Calu3 (cell line): ENCODE results near the gene FAM120B. TPM values are rescaled to one million over a fixed set of nuclear protein-coding genes. Genes with fewer than 3 reads are reported as not detected.

Source experiments
- BruUV-seq: library from RNA; stranded (reverse); fragments of 400-500 nt; replicated peaks from 2 replicates; lab custom pipeline; 2021; lab: Mats Ljungman, UMichigan
- CTCF ChIA-PET: fragments of 300-600 bp; sonication (Branson Sonifier 250); formaldehyde crosslinking; loops from one replicate; lab custom pipeline; 2022; ENCODE audit warnings: antibody characterized with exemption; lab: Charles Lee
- DNase-seq: peaks from one replicate; pipeline ENCODE4 v3.0.0; 2022
- H3K27ac Mint-ChIP-seq: one replicate; pipeline ENCODE4 v1.8.0; 2022; ENCODE audit warnings: mixed read lengths; ENCODE audit not compliant: unreplicated experiment
- H3K27me3 Mint-ChIP-seq: one replicate; pipeline ENCODE4 v1.8.0; 2022; ENCODE audit warnings: mixed read lengths; ENCODE audit not compliant: unreplicated experiment
- H3K36me3 Mint-ChIP-seq: one replicate; pipeline ENCODE4 v1.8.0; 2022; ENCODE audit warnings: mild to moderate bottlenecking, moderate library complexity, mixed read lengths; ENCODE audit not compliant: insufficient read depth, unreplicated experiment
- H3K4me1 Mint-ChIP-seq: one replicate; pipeline ENCODE4 v1.8.0; 2022; ENCODE audit warnings: mild to moderate bottlenecking, low read depth, mixed read lengths; ENCODE audit not compliant: unreplicated experiment
- H3K4me3 Mint-ChIP-seq: one replicate; pipeline ENCODE4 v1.8.0; 2022; ENCODE audit warnings: mild to moderate bottlenecking, low read depth, moderate library complexity, mixed read lengths; ENCODE audit not compliant: unreplicated experiment
- H3K9me3 Mint-ChIP-seq: one replicate; pipeline ENCODE4 v1.8.0; 2022; ENCODE audit warnings: low read depth, mixed read lengths; ENCODE audit not compliant: unreplicated experiment
- intact Hi-C: fragments of 100-400 bp; cut with micrococcal nuclease; formaldehyde crosslinking; loops from one replicate; pipeline ENCODE4 v1.10.0; 2022; ENCODE audit not compliant: unreplicated experiment
- total RNA-seq: library from RNA; stranded (reverse); gene quantifications from 2 replicates; pipeline ENCODE4 v1.2.3, GENCODE V29; 2022
- TF ChIP-seq, protein P1 (sequence below): fragments of 200-600 bp; IDR thresholded peaks from one replicate; pipeline ENCODE4 v1.8.0; 2022; ENCODE audit warnings: antibody characterized with exemption; ENCODE audit not compliant: unreplicated experiment

Gene FAM120B
- total RNA-seq, 1 experiment from 2014 or later: 13.2 TPM

DNA sequence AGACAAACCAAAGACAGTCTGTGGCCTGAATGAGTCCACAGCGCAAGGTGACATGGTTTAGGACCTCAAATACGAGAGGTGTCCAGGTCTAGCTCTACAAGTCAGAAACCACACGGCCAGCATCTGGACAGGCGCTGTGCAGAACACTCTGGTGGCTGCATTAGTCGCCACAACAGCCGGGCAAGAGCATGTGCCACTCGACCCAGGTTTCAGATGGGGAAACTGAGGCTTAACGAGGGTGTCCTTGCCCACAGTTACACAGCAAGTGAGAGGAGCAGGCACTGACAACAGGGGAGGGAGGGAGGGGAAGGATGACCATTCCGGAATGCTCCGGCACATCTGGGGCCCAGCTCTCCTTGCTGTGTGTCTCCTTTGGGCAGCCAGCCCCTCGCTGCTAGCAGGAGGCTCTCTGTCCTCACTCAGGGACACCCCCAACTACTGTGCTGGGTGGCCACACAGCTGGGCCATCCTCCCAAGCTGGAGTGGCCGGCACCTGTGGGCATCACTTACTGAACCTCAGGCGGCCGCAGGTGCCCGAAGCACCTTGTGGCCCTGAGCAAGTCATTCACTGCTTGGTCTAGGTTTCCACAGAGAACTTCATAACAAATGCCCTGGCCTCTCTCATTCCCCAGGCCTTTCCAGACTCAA, 22.3 kb upstream of the FAM120B start:
- Mint-ChIP-seq H3K27ac (no peak overlapping the region), H3K9me3 (no peaks in the 10 kb centered on the region), H3K4me1 (peaks cover 20% of the 10 kb centered on the region), H3K27me3 (peaks cover 54% of the 10 kb centered on the region), H3K36me3 (no peaks in the 10 kb centered on the region), H3K4me3 (no peak overlapping the region)
- TF ChIP-seq, protein P1, sequence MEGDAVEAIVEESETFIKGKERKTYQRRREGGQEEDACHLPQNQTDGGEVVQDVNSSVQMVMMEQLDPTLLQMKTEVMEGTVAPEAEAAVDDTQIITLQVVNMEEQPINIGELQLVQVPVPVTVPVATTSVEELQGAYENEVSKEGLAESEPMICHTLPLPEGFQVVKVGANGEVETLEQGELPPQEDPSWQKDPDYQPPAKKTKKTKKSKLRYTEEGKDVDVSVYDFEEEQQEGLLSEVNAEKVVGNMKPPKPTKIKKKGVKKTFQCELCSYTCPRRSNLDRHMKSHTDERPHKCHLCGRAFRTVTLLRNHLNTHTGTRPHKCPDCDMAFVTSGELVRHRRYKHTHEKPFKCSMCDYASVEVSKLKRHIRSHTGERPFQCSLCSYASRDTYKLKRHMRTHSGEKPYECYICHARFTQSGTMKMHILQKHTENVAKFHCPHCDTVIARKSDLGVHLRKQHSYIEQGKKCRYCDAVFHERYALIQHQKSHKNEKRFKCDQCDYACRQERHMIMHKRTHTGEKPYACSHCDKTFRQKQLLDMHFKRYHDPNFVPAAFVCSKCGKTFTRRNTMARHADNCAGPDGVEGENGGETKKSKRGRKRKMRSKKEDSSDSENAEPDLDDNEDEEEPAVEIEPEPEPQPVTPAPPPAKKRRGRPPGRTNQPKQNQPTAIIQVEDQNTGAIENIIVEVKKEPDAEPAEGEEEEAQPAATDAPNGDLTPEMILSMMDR: no peak
- intact Hi-C loops: no loop called here
- no peak for DNase-seq
- BruUV-seq: no TSS peak
- CTCF ChIA-PET: no interaction called here

- no peak overlapping the region for H3K4me3 Mint-ChIP-seq
- intact Hi-C loops: no loop called here
- TF ChIP-seq, protein P1: no peak
- peaks cover 15% of the 10 kb centered on the region for H3K4me1 Mint-ChIP-seq
- H3K36me3 Mint-ChIP-seq: peaks cover under 1% of the 10 kb centered on the region
- BruUV-seq: no TSS peak
- H3K27ac Mint-ChIP-seq: no peak overlapping the region
- H3K9me3 Mint-ChIP-seq: no peaks in the 10 kb centered on the region
- no peak for DNase-seq
- CTCF ChIA-PET: no interaction called here
- H3K27me3 Mint-ChIP-seq: peaks cover 58% of the 10 kb centered on the region
Observed at GRCh38 chr6:170284866-170285469, 21.6 kb upstream of the FAM120B start.

GRCh38 chr6:170285482-170285881, 21.1 kb upstream of the FAM120B start:
- no peak for DNase-seq
- Mint-ChIP-seq H3K4me1 (peaks cover 10% of the 10 kb centered on the region), H3K4me3 (no peak overlapping the region), H3K27ac (no peak overlapping the region), H3K9me3 (no peaks in the 10 kb centered on the region), H3K36me3 (peaks cover 6% of the 10 kb centered on the region), H3K27me3 (peaks cover 58% of the 10 kb centered on the region)
- CTCF ChIA-PET: no interaction called here
- intact Hi-C loops: no loop called here
- TF ChIP-seq, protein P1: no peak
- no TSS peak for BruUV-seq

DNA sequence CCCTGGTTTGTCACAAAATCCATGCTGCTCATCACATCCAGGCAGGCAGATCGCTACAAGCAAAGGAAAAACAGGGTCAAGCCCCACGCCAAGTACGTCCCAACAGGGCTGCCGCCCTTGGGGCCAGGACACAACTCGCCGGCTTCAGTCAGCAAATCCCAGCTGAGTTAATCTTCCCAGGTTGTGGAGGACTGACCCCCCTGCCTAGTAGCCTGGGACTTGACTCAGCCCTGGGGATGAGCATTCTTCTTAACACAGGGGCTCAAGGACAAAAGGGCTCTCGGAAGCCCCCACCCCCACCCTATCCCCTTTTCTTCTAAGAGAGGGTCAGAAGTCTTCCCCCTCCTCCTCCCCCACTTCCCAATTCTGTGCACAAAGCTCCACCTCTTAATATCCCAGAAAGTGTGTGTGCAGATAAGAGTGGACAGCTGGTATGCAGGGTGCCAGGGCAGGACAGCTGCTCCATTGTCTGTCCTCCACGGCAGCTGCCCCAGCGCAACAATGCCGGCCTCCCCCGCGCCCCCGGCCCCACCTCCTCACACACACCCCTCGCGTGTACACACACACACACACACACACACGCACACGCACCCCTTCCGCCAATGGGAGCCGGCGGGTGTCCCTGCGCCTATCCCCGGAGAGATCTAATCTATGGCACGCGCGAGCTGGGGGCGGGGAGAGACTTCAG, 20.2 kb upstream of the FAM120B start:
- TF ChIP-seq, protein P1: no peak
- DNase-seq: no peak
- Mint-ChIP-seq H3K4me3 (no peak overlapping the region), H3K9me3 (no peaks in the 10 kb centered on the region), H3K27ac (no peak overlapping the region), H3K27me3 (peaks cover 64% of the 10 kb centered on the region), H3K36me3 (peaks cover 6% of the 10 kb centered on the region), H3K4me1 (peaks cover 7% of the 10 kb centered on the region)
- CTCF ChIA-PET: no interaction called here
- no TSS peak for BruUV-seq
- intact Hi-C loops: no loop called here
